HG03457 (cell line): ENCODE results near the gene MARCOL.
"Not testable (repeated sequence)": the region's sequence is repeated elsewhere in the genome, so short reads cannot be mapped to it uniquely, and the experiment has no call there.

Source experiments
- ATAC-seq: cut with Tn5 transposase; IDR thresholded peaks from one replicate; pipeline ENCODE4 v1.9.1; 2021; ENCODE audit warnings: moderate number of reproducible peaks; ENCODE audit not compliant: unreplicated experiment

The MARCOL gene

DNA sequence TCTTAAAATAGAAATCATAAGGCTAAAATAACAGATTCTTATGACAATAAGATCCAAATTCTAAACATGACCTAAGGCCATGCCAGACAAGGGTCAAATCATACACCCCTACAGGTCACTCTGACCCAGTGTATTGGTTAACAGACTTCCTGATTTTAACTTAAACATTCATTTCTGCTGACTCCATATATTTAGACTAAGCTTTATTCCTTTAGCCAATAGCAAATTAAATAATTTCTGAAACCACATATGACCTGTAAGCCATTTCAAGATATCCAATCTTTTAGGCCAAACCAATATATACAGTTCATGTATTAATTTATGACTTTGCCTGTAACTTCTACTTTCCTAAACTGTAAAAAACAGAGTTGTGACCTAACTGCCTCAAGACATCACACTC lies 22.9 kb downstream of the MARCOL start:
- no peak for ATAC-seq

DNA sequence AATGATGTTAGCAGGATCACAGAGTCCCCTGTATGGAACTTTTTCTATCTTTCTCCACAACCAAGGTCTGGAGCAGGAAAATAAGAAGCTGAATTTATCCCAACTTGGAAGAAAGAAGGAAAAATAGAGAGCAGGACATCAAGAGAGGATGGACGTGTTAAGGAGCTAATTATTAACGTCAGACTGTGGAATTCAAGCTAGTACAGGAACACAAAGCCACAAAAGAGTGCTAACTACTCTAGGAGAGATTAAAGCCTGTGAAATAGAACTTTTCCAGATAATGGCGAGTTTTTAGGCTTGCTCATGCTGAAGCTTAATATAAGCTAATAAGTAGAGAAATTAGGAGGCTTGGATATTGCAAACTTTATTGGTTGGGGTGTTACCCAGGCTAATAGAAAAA lies 29.6 kb downstream of the MARCOL start:
- no peak for ATAC-seq

DNA sequence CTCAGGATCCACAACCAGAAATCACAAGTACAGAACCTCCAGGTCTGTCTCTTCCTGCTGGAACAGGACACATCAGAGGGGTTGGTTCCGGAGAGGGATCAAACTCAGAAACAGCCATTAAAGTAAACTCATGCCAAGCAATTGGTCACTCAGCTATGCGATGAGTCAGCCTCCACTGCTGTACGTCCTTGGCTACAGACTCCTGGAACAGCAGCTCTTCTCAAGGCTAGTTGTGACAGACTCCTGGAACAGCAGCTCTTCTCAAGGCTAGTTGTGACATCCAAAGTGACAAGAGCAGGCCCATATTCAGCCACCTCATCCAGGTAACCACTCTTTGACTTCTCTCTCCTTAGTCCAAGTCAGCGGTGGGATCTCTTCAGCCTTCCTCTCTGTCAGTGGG lies 30.2 kb downstream of the MARCOL start, which contains the start of gene SPINK13:
Gene SPINK13, plus strand, starts transcription at position 229 of the 400 bp plus-strand sequence. CDS start 1,279 bp downstream, outside the sequence.
- no peak for ATAC-seq

DNA sequence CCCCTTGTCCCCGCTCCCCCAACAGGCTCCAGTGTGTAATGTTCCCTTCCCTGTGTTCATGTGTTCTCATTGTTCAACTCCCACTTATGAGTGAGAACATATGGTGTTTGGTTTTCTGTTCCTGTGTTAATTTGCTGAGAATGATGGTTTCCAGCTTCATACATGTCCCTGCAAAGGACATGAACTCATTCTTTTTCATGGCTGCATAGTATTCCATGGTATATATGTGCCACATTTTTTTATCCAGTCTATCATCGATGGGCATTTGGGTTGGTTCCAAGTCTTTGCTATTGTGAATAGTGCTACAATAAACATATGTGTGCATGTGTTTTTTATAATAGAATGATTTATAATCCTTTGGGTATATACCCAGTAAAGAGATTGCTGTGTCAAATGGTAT lies 36.8 kb downstream of the MARCOL start:
- ATAC-seq = not testable (repeated sequence)

DNA sequence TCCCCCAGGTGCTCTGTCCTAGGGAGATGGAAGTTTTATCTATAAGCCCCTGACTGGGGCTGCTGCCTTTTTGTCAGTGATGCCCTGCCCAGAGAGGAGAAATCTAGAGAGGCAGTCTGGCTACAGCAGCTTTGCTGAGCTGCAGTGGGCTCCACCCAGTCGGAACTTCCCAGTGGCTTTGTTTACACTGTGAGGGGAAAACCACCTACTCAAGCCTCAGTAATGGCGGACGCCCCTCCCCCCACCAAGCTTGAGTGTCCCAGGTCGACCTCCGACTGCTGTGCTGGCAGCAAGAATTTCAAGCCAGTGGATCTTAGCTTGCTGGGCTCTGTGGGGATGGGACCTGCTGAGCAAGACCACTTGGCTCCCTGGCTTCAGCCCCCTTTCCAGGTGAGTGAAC lies 42.6 kb downstream of the MARCOL start:
- ATAC-seq = not testable (repeated sequence)

DNA sequence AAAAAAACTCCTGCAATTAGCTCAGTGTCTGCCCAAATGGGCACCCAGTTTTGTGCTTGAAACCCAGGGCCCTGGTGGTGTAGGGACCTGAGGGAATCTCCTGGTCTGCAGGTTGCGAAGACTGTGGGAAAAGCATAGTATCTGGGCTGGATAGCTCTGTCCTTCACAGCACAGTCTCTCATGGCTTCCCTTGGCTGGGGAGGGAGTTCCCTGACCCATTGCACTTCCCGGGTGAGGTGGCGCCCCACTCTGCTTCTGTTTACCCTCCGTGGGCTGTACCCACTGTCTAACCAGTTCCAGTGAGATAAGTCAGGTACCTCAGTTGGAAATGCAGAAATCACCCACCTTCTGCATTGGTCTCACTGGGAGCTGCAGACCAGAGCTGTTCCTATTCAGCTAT lies 43.0 kb downstream of the MARCOL start:
- not testable (repeated sequence) for ATAC-seq

DNA sequence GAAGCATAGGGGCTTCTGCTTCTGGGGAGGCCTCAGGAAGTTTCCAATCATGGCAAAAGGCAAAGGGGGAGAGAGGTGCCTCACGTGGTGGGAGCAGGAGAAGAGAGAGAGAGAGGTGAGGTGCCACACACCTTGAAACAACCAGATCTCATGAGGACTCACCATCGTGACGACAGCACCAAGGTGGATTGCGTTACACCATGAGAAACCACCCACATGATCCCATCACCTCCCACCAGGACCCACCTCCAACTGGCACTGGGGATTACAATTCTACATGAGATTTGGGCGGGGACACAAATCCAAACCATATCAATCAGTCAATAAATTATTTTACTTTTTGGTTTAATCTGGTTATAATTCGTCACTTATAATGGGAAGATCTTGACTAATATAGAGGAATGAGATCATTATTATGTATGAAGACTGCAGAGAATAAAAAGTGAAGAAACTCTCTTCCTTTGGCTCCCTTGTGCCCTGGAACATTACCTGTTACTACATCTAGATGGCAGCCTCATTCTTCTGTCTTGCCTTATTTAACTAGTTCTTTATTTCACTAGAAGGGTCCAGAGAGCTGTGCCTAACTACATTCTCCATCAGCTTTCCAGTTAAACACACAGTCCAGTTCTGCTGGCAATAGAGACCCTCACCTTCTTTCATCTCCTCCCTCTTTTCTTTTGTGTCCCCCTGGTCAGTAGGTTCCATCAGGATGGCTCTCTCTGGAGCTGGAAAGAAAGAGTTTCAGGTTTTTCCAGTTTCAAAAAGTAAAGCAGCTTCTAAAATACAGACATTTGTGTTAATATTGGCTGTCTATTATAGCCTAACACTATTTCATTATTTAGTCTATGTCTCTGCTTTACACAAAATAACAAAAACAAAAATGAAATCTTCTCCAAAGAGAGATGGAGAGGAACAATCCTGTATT lies 52.2 kb downstream of the MARCOL start:
- no peak for ATAC-seq
